RWPE1 (cell line): Measurements from ENCODE around the gene GRIN2C.

Experiments
- CTCF ChIA-PET: fragments of 350-600 bp; sonication (Branson Sonifier 250); formaldehyde crosslinking; extraction: SDS; loops from one replicate; lab custom pipeline; 2021; lab: Yijun Ruan, JAX
- POLR2A ChIA-PET: fragments of 400-600 bp; formaldehyde crosslinking; extraction: SDS; loops from one replicate; lab custom pipeline; 2020; ENCODE audit warnings: antibody characterized with exemption; ENCODE audit not compliant: low non-redundant PET; lab: Yijun Ruan, JAX
- DNase-seq: peaks from one replicate; pipeline ENCODE4 v3.0.0; 2012; ENCODE audit warnings: low spot score
- H3K27ac ChIP-seq: fragments of 450-650 bp; 2 replicates; pipeline ENCODE4 v1.5.1; 2017
- CTCF ChIP-seq: fragments of 450-650 bp; conservative IDR thresholded peaks from 2 replicates; pipeline ENCODE4 v1.5.1; 2017; ENCODE audit warnings: low read depth, mild to moderate bottlenecking

The GRIN2C gene

GRCh38 chr17:74815067-74815466 lies 44.6 kb downstream of the GRIN2C start:
- no peak for DNase-seq
- no peak overlapping the region for H3K27ac ChIP-seq
- ChIA-PET POLR2A (no interaction called here), CTCF (interaction anchor here (0.6 kb wide), 1 partner anchor 108 kb away, joined by 4 read pairs; no protein-coding TSS in a partner anchor)
- TF ChIP-seq CTCF = no peak

- CTCF ChIA-PET = interaction anchor here (0.6 kb wide), 2 partner anchors 37 to 107 kb away, joined by 4 read pairs; no protein-coding TSS in a partner anchor
These were observed 45.2 kb downstream of the GRIN2C start for GRCh38 chr17:74814453-74814852.

GRCh38 chr17:74812109-74813009 lies 47.3 kb downstream of the GRIN2C start:
- H3K27ac ChIP-seq = no peak overlapping the region
- ChIA-PET CTCF (interaction anchor here (0.5 to 0.6 kb wide), 3 partner anchors 19 to 170 kb away, joined by 3 to 6 read pairs (median 3); no protein-coding TSS in a partner anchor), POLR2A (no interaction called here)
- no peak for TF ChIP-seq CTCF
- no peak for DNase-seq

More at GRCh38 chr17:74814453-74814852, 45.2 kb downstream of the GRIN2C start:
- peak; percentile 9 for DNase-seq
- no peak overlapping the region for H3K27ac ChIP-seq
- TF ChIP-seq CTCF = no peak
- POLR2A ChIA-PET = no interaction called here

GRCh38 chr17:74810699-74811485 lies 48.8 kb downstream of the GRIN2C start:
- CTCF ChIA-PET = no interaction called here
- no peak for TF ChIP-seq CTCF
- no peak for DNase-seq
- POLR2A ChIA-PET = no interaction called here
- H3K27ac ChIP-seq = no peak overlapping the region

- DNase-seq = no peak
- no peak overlapping the region for H3K27ac ChIP-seq
- ChIA-PET CTCF (interaction anchor here (1.0 to 1.4 kb wide), 2 partner anchors 17 to 56 kb away, joined by 3 to 4 read pairs; no protein-coding TSS in a partner anchor), POLR2A (no interaction called here)
- no peak for TF ChIP-seq CTCF
These were observed 50.8 kb downstream of the GRIN2C start for GRCh38 chr17:74808714-74809430.
